ENCODE measurements around the gene THADA. TPM values are rescaled to one million over a fixed set of nuclear protein-coding genes. Genes with fewer than 3 reads are reported as not detected.

Gene THADA
- total RNA-seq, 1 experiment from 2014 or later, result 27.5 TPM

- Mint-ChIP-seq H3K9me3 (no peaks in the 10 kb centered on the region), H3K27me3 (ENCODE audit: low read depth) (no peaks in the 10 kb centered on the region), H3K4me1 (peaks cover 42% of the 10 kb centered on the region), H3K36me3 (no peaks in the 10 kb centered on the region), H3K4me3 (no peak overlapping the region), H3K27ac (peak overlapping the region; percentile 44; the same call in 1 of the 2 replicates)
- ChIA-PET CTCF (no interaction called here), POLR2A (no interaction called here)
- TF ChIP-seq SOX15 (CRISPR knock-in tag; IDR thresholded peaks at IDR 0.05) (no peak), USF1 (CRISPR knock-in tag; IDR thresholded peaks at IDR 0.05) (no peak), ZNF671 (CRISPR knock-in tag; IDR thresholded peaks at IDR 0.05) (no peak), MXD4 (CRISPR knock-in tag; IDR thresholded peaks at IDR 0.05; ENCODE audit: borderline replicate concordance) (no peak), ZNF425 (CRISPR knock-in tag; conservative IDR thresholded peaks at IDR 0.05) (no peak), ZBTB43 (CRISPR knock-in tag; IDR thresholded peaks at IDR 0.05) (no peak), ZNF138 (CRISPR knock-in tag; conservative IDR thresholded peaks at IDR 0.05) (no peak), CREM (CRISPR knock-in tag; IDR thresholded peaks at IDR 0.05) (no peak), ESRRA (CRISPR knock-in tag; IDR thresholded peaks at IDR 0.05; ENCODE audit: borderline replicate concordance) (no peak), E2F1 (CRISPR knock-in tag; IDR thresholded peaks at IDR 0.05) (no peak), NR2C2 (CRISPR knock-in tag; IDR thresholded peaks at IDR 0.05) (no peak), ZNF532 (CRISPR knock-in tag; IDR thresholded peaks at IDR 0.05; ENCODE audit: borderline replicate concordance) (no peak), NFYB (CRISPR knock-in tag; conservative IDR thresholded peaks at IDR 0.05; ENCODE audit: low read depth) (no peak), ZBTB21 (CRISPR knock-in tag; IDR thresholded peaks at IDR 0.05; ENCODE audit: borderline replicate concordance) (no peak), FOXK1 (CRISPR knock-in tag; IDR thresholded peaks at IDR 0.05) (no peak), ATF6 (CRISPR knock-in tag; IDR thresholded peaks at IDR 0.05) (no peak), ZNF121 (CRISPR knock-in tag; IDR thresholded peaks at IDR 0.05) (no peak), CREB1 (CRISPR knock-in tag; IDR thresholded peaks at IDR 0.05) (no peak), EMX1 (CRISPR knock-in tag; IDR thresholded peaks at IDR 0.05) (no peak), ZNF396 (CRISPR knock-in tag; IDR thresholded peaks at IDR 0.05; ENCODE audit: borderline replicate concordance) (no peak)
- no peak for ATAC-seq
- DNase-seq (ENCODE audit: low spot score), result no peak
Measured at GRCh38 chr2:43349904-43350303, 245.9 kb downstream of the THADA start.
